DND-41 (cell line): ENCODE data around the gene TOP3B.

Experiments used
- CTCF ChIP-seq: IDR thresholded peaks from 2 replicates; pipeline ENCODE4 v1.5.1; 2012; ENCODE audit warnings: borderline replicate concordance, low read length, moderate library complexity, mild to moderate bottlenecking; ENCODE audit not compliant: poor library complexity, severe bottlenecking; ENCODE audit errors: extremely low read depth
- EZH2 ChIP-seq: IDR thresholded peaks from 3 replicates; pipeline ENCODE4 v1.6.1; 2012; ENCODE audit warnings: borderline replicate concordance, low read depth, mild to moderate bottlenecking, moderate library complexity, low read length, inconsistent platforms; ENCODE audit not compliant: severe bottlenecking

- TF ChIP-seq CTCF (no peak), EZH2 (no peak)
Observed at GRCh38 chr22:22026157-22026831, 43.7 kb upstream of the TOP3B start.
